Stimulated activated CD8-positive, alpha-beta memory T cell treated with anti-CD3 and anti-CD28 coated beads, Interleukin-7, amount 100 ng/mL, for 1 hour (primary cell): ENCODE measurements around the gene FLG.
"Not testable (repeated sequence)": the region's sequence is repeated elsewhere in the genome, so short reads cannot be mapped to it uniquely, and the experiment has no call there.

Source experiments
- DNase-seq, 2 donors: peaks; one replicate each; pipeline ENCODE4 v3.0.0-alpha.2; 2020; ENCODE audit warnings: low read depth in 2 of 2

The FLG gene

DNA sequence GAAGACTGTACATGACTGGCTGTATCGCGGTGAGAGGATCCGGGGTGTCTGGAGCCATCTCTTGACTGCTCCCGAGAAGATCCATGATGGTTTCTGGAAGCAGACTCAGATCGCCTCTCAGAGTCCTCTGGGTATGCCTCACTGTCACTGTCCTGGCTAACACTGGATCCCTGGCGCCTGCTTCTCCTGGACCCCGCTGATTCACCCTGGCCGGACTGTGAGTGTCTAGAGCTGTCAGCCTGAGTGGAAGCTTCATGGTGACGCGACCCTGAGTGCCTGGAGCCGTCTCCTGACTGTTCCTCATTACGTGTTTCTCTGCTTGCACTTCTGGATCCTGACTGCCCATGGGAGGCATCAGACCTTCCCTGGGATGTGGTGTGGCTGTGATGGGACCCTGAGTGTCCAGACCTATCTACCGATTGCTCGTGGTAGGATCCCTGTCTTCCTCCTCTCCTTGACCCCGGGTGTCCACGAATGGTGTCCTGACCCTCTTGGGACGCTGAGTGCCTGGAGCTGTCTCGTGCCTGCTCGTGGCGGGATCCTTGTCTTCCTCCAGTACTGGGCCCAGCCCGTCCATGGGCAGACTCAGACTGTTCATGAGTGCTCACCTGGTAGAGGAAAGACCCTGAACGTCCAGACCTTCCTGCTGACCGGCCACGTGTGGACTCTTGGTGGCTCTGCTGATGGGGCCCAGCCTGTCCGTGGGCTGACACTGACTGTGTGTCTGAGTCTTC lies 21.7 kb downstream of the FLG start:
- DNase-seq = not testable (repeated sequence)

GRCh38 chr1:152256394-152256793 lies 68.6 kb downstream of the FLG start:
- DNase-seq = not testable (repeated sequence)
